SK-N-SH (cell line): Measurements from ENCODE around the gene TOR1AIP1. TPM values are rescaled to one million over a fixed set of nuclear protein-coding genes. Genes with fewer than 3 reads are reported as not detected.

Experiments used
- CTCF ChIA-PET: fragments of 300-600, 350-600 bp; formaldehyde crosslinking; extraction: SDS; loops from one replicate; lab custom pipeline; 2021; lab: Yijun Ruan, JAX
- POLR2A ChIA-PET: fragments of 350-600 bp; sonication (Branson Sonifier 250); formaldehyde crosslinking; extraction: SDS; loops from one replicate; lab custom pipeline; 2020; ENCODE audit warnings: antibody characterized with exemption, inconsistent platforms; lab: Yijun Ruan, JAX
- DNase-seq: peaks from one replicate; pipeline ENCODE4 v3.0.0; 2012
- H2AFZ ChIP-seq: fragments of 200-600 bp; sonication (generic); 2 replicates; pipeline ENCODE4 v1.8.1; 2016; ENCODE audit warnings: antibody characterized with exemption, mild to moderate bottlenecking, low read depth
- H3F3A ChIP-seq: fragments of 200-600 bp; sonication (generic); replicated peaks from 2 replicates; pipeline ENCODE3; 2016; ENCODE audit warnings: antibody characterized with exemption, mild to moderate bottlenecking; ENCODE audit not compliant: insufficient read depth
- H3K27ac ChIP-seq, 2 experiments: fragments of 200-500 bp in 1 of 2; fragments of 200-600 bp in 1 of 2; sonication (Bioruptor generic) in 1 of 2; sonication (generic), shearing (Covaris generic) in 1 of 2; 2 replicates each; pipeline versions ENCODE4 v1.5.1 to v1.6.1; 2014 to 2016; ENCODE audit warnings: low read depth in 2 of 2, inconsistent platforms in 1 of 2, low read length in 1 of 2, mild to moderate bottlenecking in 1 of 2, mixed read lengths in 1 of 2
- H3K27me3 ChIP-seq: fragments of 200-600 bp; sonication (generic), shearing (Covaris generic); 2 replicates; pipeline ENCODE4 v1.6.1; 2016; ENCODE audit warnings: mixed run types; ENCODE audit not compliant: insufficient read depth
- H3K36me3 ChIP-seq, 2 experiments: fragments of 200-500 bp in 1 of 2; fragments of 200-600 bp in 1 of 2; sonication (Bioruptor generic) in 1 of 2; sonication (generic) in 1 of 2; replicated peaks in 1 of 2; 2 replicates each; pipeline versions ENCODE3 to v1.5.1; 2014 to 2016; ENCODE audit warnings: low read length in 1 of 2, mild to moderate bottlenecking in 1 of 2; ENCODE audit not compliant: insufficient read depth in 2 of 2, control insufficient read depth in 1 of 2
- H3K4me1 ChIP-seq, 2 experiments: fragments of 200-500 bp in 1 of 2; fragments of 200-600 bp in 1 of 2; sonication (Bioruptor generic) in 1 of 2; sonication (generic), shearing (Covaris generic) in 1 of 2; 2 replicates each; pipeline versions ENCODE4 v1.5.1 to v1.6.1; 2014 to 2016; ENCODE audit warnings: low read depth in 1 of 2, low read length in 1 of 2, mixed run types in 1 of 2; ENCODE audit not compliant: insufficient read depth in 2 of 2, control insufficient read depth in 1 of 2
- H3K4me2 ChIP-seq: fragments of 200-600 bp; sonication (generic), shearing (Covaris generic); 2 replicates; pipeline ENCODE4 v1.6.1; 2017; ENCODE audit warnings: mixed run types
- H3K4me3 ChIP-seq, 2 experiments: fragments of 200-500 bp in 1 of 2; fragments of 200-600 bp in 1 of 2; sonication (Bioruptor generic) in 1 of 2; sonication (generic), shearing (Covaris generic) in 1 of 2; 2 replicates each; pipeline versions ENCODE4 v1.5.1 to v1.8.1; 2014 to 2016; ENCODE audit warnings: low read depth in 2 of 2, inconsistent platforms in 1 of 2, low read length in 1 of 2, mild to moderate bottlenecking in 1 of 2, mixed read lengths in 1 of 2, moderate library complexity in 1 of 2
- H3K79me2 ChIP-seq: fragments of 200-600 bp; sonication (generic); 2 replicates; pipeline ENCODE4 v1.8.1; 2017; ENCODE audit warnings: mild to moderate bottlenecking; ENCODE audit not compliant: insufficient read depth
- H3K9ac ChIP-seq: fragments of 200-600 bp; sonication (generic); 2 replicates; pipeline ENCODE4 v1.6.1; 2017; ENCODE audit warnings: mixed run types
- H3K9me2 ChIP-seq: fragments of 200-600 bp; sonication (generic); 2 replicates; pipeline ENCODE4 v1.6.1; 2017; ENCODE audit warnings: mixed run types
- H3K9me3 ChIP-seq: fragments of 200-600 bp; sonication (generic); 2 replicates; pipeline ENCODE4 v1.6.1; 2017; ENCODE audit warnings: mixed run types, mild to moderate bottlenecking, moderate library complexity
- H4K20me1 ChIP-seq: fragments of 200-600 bp; sonication (generic); 2 replicates; pipeline ENCODE4 v1.6.1; 2017; ENCODE audit warnings: mild to moderate bottlenecking, mixed run types; ENCODE audit not compliant: insufficient read depth
- CHD2 ChIP-seq: fragments of 150-350 bp; IDR thresholded peaks from 2 replicates; pipeline ENCODE4 v1.6.1; 2018; ENCODE audit warnings: low read length; ENCODE audit not compliant: partially characterized antibody
- CTCF ChIP-seq: fragments of 200-600 bp; sonication (generic); IDR thresholded peaks from 2 replicates; pipeline ENCODE4 v1.6.1; 2017; ENCODE audit warnings: antibody characterized with exemption, mild to moderate bottlenecking, moderate library complexity
- ELF1 ChIP-seq: IDR thresholded peaks from 2 replicates; pipeline ENCODE4 v1.4.0; 2012
- EP300 ChIP-seq, 2 experiments: IDR thresholded peaks; 2 replicates each; pipeline versions ENCODE4 v1.4.0 to v1.6.1; 2012; ENCODE audit warnings: borderline replicate concordance in 1 of 2, low read depth in 1 of 2, low read length in 1 of 2
- FOXJ3 ChIP-seq: sonication (generic); formaldehyde crosslinking; IDR thresholded peaks from 2 replicates; pipeline ENCODE4 v1.5.1; 2020; ENCODE audit warnings: mild to moderate bottlenecking, missing genetic modification reagents
- GABPA ChIP-seq: IDR thresholded peaks from 2 replicates; pipeline ENCODE4 v1.4.0; 2012; ENCODE audit warnings: low read depth, mild to moderate bottlenecking
- JUND ChIP-seq: IDR thresholded peaks from 2 replicates; pipeline ENCODE4 v1.4.0; 2012
- PBX3 ChIP-seq: IDR thresholded peaks from 2 replicates; pipeline ENCODE4; 2012
- REST ChIP-seq: IDR thresholded peaks from 2 replicates; pipeline ENCODE4 v1.6.1; 2012; ENCODE audit warnings: mild to moderate bottlenecking, low read depth, low read length, moderate library complexity
- RFX5 ChIP-seq: IDR thresholded peaks from 2 replicates; pipeline ENCODE4 v1.6.1; 2012; ENCODE audit warnings: mild to moderate bottlenecking, improper control_type of control experiment, low read length
- SIN3A ChIP-seq: IDR thresholded peaks from 2 replicates; pipeline ENCODE4 v1.6.1; 2012; ENCODE audit warnings: low read depth, mild to moderate bottlenecking, low read length, moderate library complexity, borderline replicate concordance
- TAF1 ChIP-seq: IDR thresholded peaks from 2 replicates; pipeline ENCODE4 v1.6.1; 2012; ENCODE audit warnings: low read depth, mild to moderate bottlenecking, low read length, moderate library complexity, borderline replicate concordance
- YY1 ChIP-seq: IDR thresholded peaks from 2 replicates; pipeline ENCODE4 v1.4.0; 2012; ENCODE audit warnings: low read depth, mild to moderate bottlenecking
- ZBTB33 ChIP-seq: IDR thresholded peaks from 2 replicates; pipeline ENCODE4 v1.4.0; 2012; ENCODE audit warnings: low read depth, borderline replicate concordance
- WGBS: methylation state at CpG from one replicate; pipeline ENCODE4 v1.1.6; 2017; ENCODE audit warnings: low lambda C conversion rate; 5-methylcytosine and 5-hydroxymethylcytosine counted together
- polyA plus RNA-seq, 3 experiments: library from polyadenylated mRNA; depleted of rRNA; stranded (reverse); fragments of >200 nt; gene quantifications; 2 replicates each; pipeline ENCODE4 v1.2.3, GENCODE V29; 2012

Gene TOR1AIP1
- polyA plus RNA-seq, 1 of the 3 experiments (the other 2 are of a cell fraction): 11.8 TPM

GRCh38 chr1:179871940-179872339, 10.1 kb upstream of the TOR1AIP1 start:
- POLR2A ChIA-PET: no interaction called here
- Histone ChIP-seq H3K27ac (no peak overlapping the region), H3K4me3 (no peak overlapping the region), H3K4me2 (no peak overlapping the region), H3K79me2 (peaks cover 100% of the 10 kb centered on the region), H3K36me3 (peaks cover 68 to 80% of the 10 kb centered on the region in 2 experiments), H3K9me3 (no peaks in the 10 kb centered on the region; the same call in 1 of the 2 replicates), H4K20me1 (peaks cover 94% of the 10 kb centered on the region), H3K9me2 (no peaks in the 10 kb centered on the region), H3F3A (peaks cover 14% of the 10 kb centered on the region), H3K4me1 (peaks cover 0 to 13% of the 10 kb centered on the region in 2 experiments; a peak in 3 of 4 replicates), H3K9ac (no peak overlapping the region), H3K27me3 (no peaks in the 10 kb centered on the region), H2AFZ (no peak overlapping the region)
- CTCF ChIA-PET: interaction anchor here (0.7 to 1.2 kb wide), 3 partner anchors 42 to 309 kb away, joined by 3 to 5 read pairs (median 3); no protein-coding TSS in a partner anchor
- TF ChIP-seq EP300 (IDR thresholded peaks at IDR 0.05; ENCODE audit: borderline replicate concordance in 1 of 2, low read depth in 1 of 2, low read length in 1 of 2) (no peak), YY1 (no peak), RFX5 (no peak), GABPA (no peak), FOXJ3 (CRISPR knock-in tag) (no peak), ELF1 (no peak), SIN3A (no peak), ZBTB33 (no peak), CHD2 (no peak), PBX3 (no peak)
- 89% methylated on average over 1 of the region's 1 CpG for WGBS
- no peak for DNase-seq

GRCh38 chr1:179872558-179872957, 9.5 kb upstream of the TOR1AIP1 start:
- POLR2A ChIA-PET: no interaction called here
- H3K9me2 ChIP-seq: no peaks in the 10 kb centered on the region
- H3K27ac ChIP-seq: no peak overlapping the region
- H3K27me3 ChIP-seq: no peaks in the 10 kb centered on the region
- H4K20me1 ChIP-seq: peaks cover 88% of the 10 kb centered on the region
- H3K4me3 ChIP-seq: no peak overlapping the region
- WGBS: 97% methylated on average over 5 of the region's 5 CpGs
- H3F3A ChIP-seq: peaks cover 14% of the 10 kb centered on the region
- CTCF ChIA-PET: interaction anchor here (0.7 to 1.2 kb wide), 2 partner anchors 58 to 308 kb away, joined by 3 to 5 read pairs; no protein-coding TSS in a partner anchor
- H2AFZ ChIP-seq: no peak overlapping the region
- no peaks in the 10 kb centered on the region; the same call in 1 of the 2 replicates for H3K9me3 ChIP-seq
- H3K79me2 ChIP-seq: peaks cover 100% of the 10 kb centered on the region
- peaks cover 0 to 13% of the 10 kb centered on the region in 2 experiments; a peak in 3 of 4 replicates for H3K4me1 ChIP-seq
- H3K9ac ChIP-seq: no peak overlapping the region
- no peak overlapping the region for H3K4me2 ChIP-seq
- H3K36me3 ChIP-seq: peaks cover 61 to 74% of the 10 kb centered on the region in 2 experiments
- no peak for DNase-seq
- TF ChIP-seq PBX3: no peak
- TF ChIP-seq REST: no peak
- no peak for TF ChIP-seq YY1
- TF ChIP-seq JUND: no peak
- TF ChIP-seq CTCF: no peak
- no peak for TF ChIP-seq ELF1
- no peak for TF ChIP-seq ZBTB33
- no peak for TF ChIP-seq TAF1
